Fibroblast of lung (primary cell): ENCODE data around the gene GAL3ST2. TPM values are rescaled to one million over a fixed set of nuclear protein-coding genes. Genes with fewer than 3 reads are reported as not detected.
"Not testable (repeated sequence)": the region's sequence is repeated elsewhere in the genome, so short reads cannot be mapped to it uniquely, and the experiment has no call there.

Source experiments
- DNase-seq, 2 donors: peaks; one replicate each; pipeline versions ENCODE4 v3.0.0 to v3.0.0-alpha.2; 2010; ENCODE audit warnings: low read depth in 2 of 2
- H2AFZ ChIP-seq: 2 replicates; pipeline ENCODE4 v1.5.1; 2012; ENCODE audit warnings: low read length, control low read depth, inconsistent platforms
- H3K27ac ChIP-seq: 2 replicates; pipeline ENCODE4 v1.5.1; 2011; ENCODE audit warnings: low read length, control low read depth; ENCODE audit not compliant: insufficient read depth
- H3K27me3 ChIP-seq: 2 replicates; pipeline ENCODE4 v1.5.1; 2011; ENCODE audit warnings: mild to moderate bottlenecking, low read length; ENCODE audit not compliant: control insufficient read depth, insufficient read depth
- H3K36me3 ChIP-seq: 2 replicates; pipeline ENCODE4 v1.5.1; 2011; ENCODE audit warnings: low read length; ENCODE audit not compliant: control insufficient read depth, insufficient read depth
- H3K4me1 ChIP-seq: 2 replicates; pipeline ENCODE4 v1.5.1; 2011; ENCODE audit warnings: low read length; ENCODE audit not compliant: control insufficient read depth, insufficient read depth; ENCODE audit errors: extremely low read depth
- H3K4me2 ChIP-seq: 2 replicates; pipeline ENCODE4 v1.5.1; 2011; ENCODE audit warnings: low read length, control low read depth; ENCODE audit not compliant: insufficient read depth; ENCODE audit errors: extremely low read depth
- H3K4me3 ChIP-seq, 4 experiments: fragments of 200-600 bp in 1 of 4; sonication (generic) in 1 of 4; replicated peaks in 1 of 4; 2 replicates each; pipeline ENCODE4 v1.5.1; 2011 to 2016; ENCODE audit warnings: low read length in 4 of 4, low read depth in 3 of 4, mild to moderate bottlenecking in 3 of 4, control low read depth in 2 of 4, inconsistent platforms in 1 of 4, mixed read lengths in 1 of 4; ENCODE audit not compliant: insufficient read depth in 1 of 4; ENCODE audit errors: control extremely low read depth in 1 of 4
- H3K79me2 ChIP-seq: 2 replicates; pipeline ENCODE4 v1.5.1; 2012; ENCODE audit warnings: mild to moderate bottlenecking, low read length, inconsistent platforms; ENCODE audit not compliant: control insufficient read depth, insufficient read depth
- H3K9ac ChIP-seq: 2 replicates; pipeline ENCODE4 v1.5.1; 2011; ENCODE audit warnings: mild to moderate bottlenecking, low read length, control low read depth; ENCODE audit not compliant: insufficient read depth
- H3K9me3 ChIP-seq: 2 replicates; pipeline ENCODE4 v1.5.1; 2012; ENCODE audit warnings: low read depth, low read length; ENCODE audit not compliant: control insufficient read depth, insufficient read depth
- H4K20me1 ChIP-seq: 2 replicates; pipeline ENCODE4 v1.5.1; 2011; ENCODE audit warnings: low read length; ENCODE audit not compliant: control insufficient read depth, insufficient read depth; ENCODE audit errors: extremely low read depth
- EZH2 ChIP-seq: IDR thresholded peaks from 2 replicates; pipeline ENCODE4 v1.5.1; 2012; ENCODE audit warnings: low read length, control low read depth, mild to moderate bottlenecking; ENCODE audit errors: missing control alignments
- polyA plus RNA-seq, 2 donors: library from polyadenylated mRNA; depleted of rRNA in 1 of 2; stranded (reverse) in 1 of 2; unstranded in 1 of 2; fragments of >200 nt; gene quantifications; 2 replicates each; pipeline ENCODE4 v1.2.1, GENCODE V29; 2011 to 2012; ENCODE audit warnings: missing spikeins in 1 of 2
- total RNA-seq: library from RNA; depleted of rRNA; stranded (reverse); fragments of >200 nt; gene quantifications from 2 replicates; pipeline ENCODE4 v1.2.1, GENCODE V29; 2014
- TF ChIP-seq, protein P1 (sequence below), 2 donors: IDR thresholded peaks in 1 of 2; conservative IDR thresholded peaks in 1 of 2; 1 replicate in 1 of 2; 2 replicates in 1 of 2; pipeline ENCODE4 v1.5.1; 2011 to 2012; ENCODE audit warnings: low read length in 2 of 2, control low read depth in 1 of 2, inconsistent platforms in 1 of 2, low read depth in 1 of 2, mild to moderate bottlenecking in 1 of 2

The GAL3ST2 gene
- total and polyA plus RNA-seq, 2 donors (not counting 1 experiment from before 2014, with no cell fraction given) = 0.17 TPM; not detected in 1

DNA sequence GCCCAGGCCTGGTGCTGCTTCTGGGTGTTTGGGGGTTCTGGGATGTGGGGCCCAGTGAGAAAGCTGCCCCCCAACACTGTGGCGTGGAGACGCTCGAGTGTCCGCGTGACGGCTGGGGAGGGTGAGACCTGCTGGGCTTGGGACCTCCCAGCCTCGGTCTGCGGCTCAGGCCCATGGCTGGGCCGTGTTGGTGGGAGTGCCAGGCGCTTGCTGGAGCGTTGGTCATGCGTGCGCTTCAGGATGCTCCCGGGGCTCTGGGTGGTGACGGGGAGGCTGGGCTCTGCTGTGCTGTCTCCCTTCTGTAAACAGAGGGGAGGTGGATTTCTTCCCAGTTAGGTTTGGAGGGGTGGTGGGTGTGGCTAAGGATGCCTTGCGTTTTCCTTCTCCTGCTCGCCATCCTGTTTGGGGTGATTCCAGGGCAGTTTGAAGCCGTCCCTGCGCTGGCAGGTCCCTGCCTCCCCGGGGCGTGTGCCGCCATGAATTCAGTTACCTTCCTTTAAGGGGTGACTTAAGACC is 606 bp downstream of the GAL3ST2 start:
- no peak for DNase-seq
- Histone ChIP-seq H2AFZ (no peak overlapping the region), H3K4me1 (peaks cover 6% of the 10 kb centered on the region), H3K9me3 (no peaks in the 10 kb centered on the region), H3K4me2 (no peak overlapping the region), H3K36me3 (no peaks in the 10 kb centered on the region), H4K20me1 (no peaks in the 10 kb centered on the region), H3K27ac (no peak overlapping the region), H3K79me2 (no peaks in the 10 kb centered on the region), H3K9ac (no peak overlapping the region), H3K4me3 (no peak overlapping the region), H3K27me3 (no peaks in the 10 kb centered on the region)
- TF ChIP-seq, protein P1, sequence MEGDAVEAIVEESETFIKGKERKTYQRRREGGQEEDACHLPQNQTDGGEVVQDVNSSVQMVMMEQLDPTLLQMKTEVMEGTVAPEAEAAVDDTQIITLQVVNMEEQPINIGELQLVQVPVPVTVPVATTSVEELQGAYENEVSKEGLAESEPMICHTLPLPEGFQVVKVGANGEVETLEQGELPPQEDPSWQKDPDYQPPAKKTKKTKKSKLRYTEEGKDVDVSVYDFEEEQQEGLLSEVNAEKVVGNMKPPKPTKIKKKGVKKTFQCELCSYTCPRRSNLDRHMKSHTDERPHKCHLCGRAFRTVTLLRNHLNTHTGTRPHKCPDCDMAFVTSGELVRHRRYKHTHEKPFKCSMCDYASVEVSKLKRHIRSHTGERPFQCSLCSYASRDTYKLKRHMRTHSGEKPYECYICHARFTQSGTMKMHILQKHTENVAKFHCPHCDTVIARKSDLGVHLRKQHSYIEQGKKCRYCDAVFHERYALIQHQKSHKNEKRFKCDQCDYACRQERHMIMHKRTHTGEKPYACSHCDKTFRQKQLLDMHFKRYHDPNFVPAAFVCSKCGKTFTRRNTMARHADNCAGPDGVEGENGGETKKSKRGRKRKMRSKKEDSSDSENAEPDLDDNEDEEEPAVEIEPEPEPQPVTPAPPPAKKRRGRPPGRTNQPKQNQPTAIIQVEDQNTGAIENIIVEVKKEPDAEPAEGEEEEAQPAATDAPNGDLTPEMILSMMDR (conservative IDR thresholded peaks at IDR 0.05 in 1 of 2, IDR thresholded peaks at IDR 0.05 in 1 of 2; ENCODE audit: low read depth in 1 of 2, low read length in 2 of 2) = no peak
- no peak for TF ChIP-seq EZH2

DNA sequence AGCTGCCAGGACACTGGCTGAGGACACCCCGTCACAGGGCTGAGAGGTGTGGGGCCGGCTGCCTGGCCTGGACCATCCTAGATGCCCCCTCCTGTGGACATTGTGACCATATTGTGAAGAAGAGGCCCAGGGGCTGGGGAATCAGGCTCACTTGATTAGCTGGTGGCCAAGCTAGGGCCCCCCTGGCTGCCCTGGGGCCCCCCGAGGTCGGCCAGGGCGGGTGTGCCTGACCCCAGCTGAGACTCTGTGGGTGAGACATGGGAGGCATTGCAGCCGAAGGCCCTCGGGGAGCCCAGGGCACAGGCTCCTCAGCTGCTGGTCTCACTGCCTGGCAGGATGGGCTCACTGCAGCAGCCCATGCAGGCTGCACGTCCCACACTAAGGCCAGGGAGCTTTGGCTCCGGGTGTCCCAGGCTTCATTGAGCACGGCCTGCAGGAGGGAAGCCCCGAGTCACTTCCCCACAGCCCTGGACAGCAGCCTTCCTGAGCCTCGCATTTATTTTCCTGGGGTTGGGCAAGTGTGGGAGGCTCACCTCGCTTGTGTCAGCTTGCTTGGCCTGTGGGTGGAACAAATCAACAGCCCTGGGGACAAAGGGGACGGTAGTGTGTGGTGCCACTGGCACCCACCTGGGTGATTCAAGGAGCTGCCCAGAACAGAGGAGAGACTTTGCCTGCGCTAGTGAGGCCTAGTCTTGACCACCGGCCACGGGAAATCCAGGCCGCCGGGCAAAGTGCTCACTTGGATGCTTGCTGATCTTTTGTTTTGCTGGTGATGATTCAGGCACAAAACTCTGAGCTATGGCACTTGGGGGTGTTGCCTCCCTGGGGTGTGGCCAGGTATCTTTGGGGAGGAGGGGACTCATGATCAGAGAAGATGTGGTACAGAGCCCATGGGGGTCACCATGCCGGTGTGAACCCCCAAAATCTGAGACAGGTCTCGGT is 1.3 kb downstream of the GAL3ST2 start:
- no peaks in the 10 kb centered on the region for H3K36me3 ChIP-seq
- H3K9me3 ChIP-seq = no peaks in the 10 kb centered on the region
- H3K27ac ChIP-seq = no peak overlapping the region
- no peak overlapping the region for H3K9ac ChIP-seq
- H3K4me1 ChIP-seq = peaks cover 6% of the 10 kb centered on the region
- H3K79me2 ChIP-seq = no peaks in the 10 kb centered on the region
- no peak overlapping the region for H3K4me3 ChIP-seq
- no peak for DNase-seq
- H4K20me1 ChIP-seq = no peaks in the 10 kb centered on the region
- no peaks in the 10 kb centered on the region for H3K27me3 ChIP-seq
- TF ChIP-seq, protein P1 (conservative IDR thresholded peaks at IDR 0.05 in 1 of 2, IDR thresholded peaks at IDR 0.05 in 1 of 2; ENCODE audit: low read depth in 1 of 2, low read length in 2 of 2) = no peak
- TF ChIP-seq EZH2 = no peak
- H2AFZ ChIP-seq = no peak overlapping the region
- H3K4me2 ChIP-seq = no peak overlapping the region

DNA sequence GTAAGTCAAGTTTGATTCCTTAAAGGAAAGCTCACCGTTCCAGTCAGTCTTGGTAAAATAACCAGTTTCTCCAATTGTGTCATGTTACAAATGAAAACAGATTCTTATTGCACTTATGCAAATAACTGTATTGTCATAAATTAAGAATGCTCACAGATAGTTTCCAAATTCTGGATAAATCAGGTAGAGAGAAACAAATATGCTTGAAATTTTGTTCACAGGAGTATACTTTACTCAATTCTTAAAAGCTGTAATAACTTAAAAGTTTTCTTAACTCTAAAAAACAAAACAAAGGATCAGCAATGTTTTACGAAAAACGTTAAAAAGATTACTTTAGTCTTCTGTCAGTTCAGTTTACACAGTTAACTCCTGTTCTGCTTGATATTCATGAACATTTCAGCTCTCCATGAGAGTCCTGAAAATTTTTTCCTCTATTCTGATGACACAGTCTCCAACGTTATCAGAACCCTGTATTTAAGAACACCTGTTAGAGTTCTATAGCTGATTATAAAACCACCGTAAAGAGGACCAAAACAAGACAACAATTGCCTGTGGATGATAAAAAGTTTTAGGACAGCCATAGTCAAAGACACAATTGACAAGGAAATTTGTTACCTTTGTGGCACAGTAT is 4.4 kb downstream of the GAL3ST2 start:
- H3K9me3 ChIP-seq = no peaks in the 10 kb centered on the region
- H3K4me3 ChIP-seq = no peak overlapping the region
- no peaks in the 10 kb centered on the region for H4K20me1 ChIP-seq
- H2AFZ ChIP-seq = no peak overlapping the region
- H3K4me2 ChIP-seq = no peak overlapping the region
- H3K36me3 ChIP-seq = no peaks in the 10 kb centered on the region
- no peaks in the 10 kb centered on the region for H3K27me3 ChIP-seq
- TF ChIP-seq, protein P1 (conservative IDR thresholded peaks at IDR 0.05 in 1 of 2, IDR thresholded peaks at IDR 0.05 in 1 of 2; ENCODE audit: low read depth in 1 of 2, low read length in 2 of 2) = no peak
- no peak for TF ChIP-seq EZH2
- no peak for DNase-seq
- no peaks in the 10 kb centered on the region for H3K4me1 ChIP-seq
- no peak overlapping the region for H3K9ac ChIP-seq
- H3K79me2 ChIP-seq = no peaks in the 10 kb centered on the region
- H3K27ac ChIP-seq = no peak overlapping the region

DNA sequence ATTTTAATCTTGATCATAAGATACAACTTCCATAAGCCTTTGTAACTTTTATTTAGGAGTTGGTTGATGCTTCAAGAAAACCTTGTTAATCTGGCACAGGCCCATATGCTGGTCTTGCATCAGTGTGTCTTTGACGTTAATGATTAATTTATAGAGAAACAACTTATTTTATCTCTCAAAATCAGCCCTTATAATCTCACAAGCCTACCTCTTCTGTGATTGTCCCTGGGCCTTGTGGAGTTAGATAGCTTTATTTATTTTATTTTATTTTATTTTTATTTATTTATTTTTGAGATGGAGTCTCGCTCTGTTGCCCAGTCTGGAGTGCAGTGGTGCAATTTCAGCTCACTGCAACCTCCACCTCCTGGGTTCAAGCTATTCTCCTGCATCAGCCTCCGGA is 5.4 kb downstream of the GAL3ST2 start:
- H3K9ac ChIP-seq, DNase-seq, H2AFZ ChIP-seq, H3K36me3 ChIP-seq, H3K27ac ChIP-seq, H3K9me3 ChIP-seq, H4K20me1 ChIP-seq, H3K27me3 ChIP-seq, H3K4me1 ChIP-seq, H3K4me2 ChIP-seq, H3K4me3 ChIP-seq, H3K79me2 ChIP-seq: not testable (repeated sequence)
